Panc1 (cell line): Measurements from ENCODE around the gene ETV7. TPM values are rescaled to one million over a fixed set of nuclear protein-coding genes. Genes with fewer than 3 reads are reported as not detected.

Source experiments
- ATAC-seq: fragments of 200-7000 bp; cut with Tn5 transposase; 2 replicates; pipeline ENCODE4 v1.9.1; 2020; ENCODE audit warnings: mild to moderate bottlenecking, moderate library complexity
- BruUV-seq: library from RNA; stranded (reverse); fragments of 400-500 nt; replicated peaks from 2 replicates; lab custom pipeline; 2021; lab: Mats Ljungman, UMichigan
- CTCF ChIA-PET: fragments of 300-600 bp; sonication (Branson Sonifier 250); formaldehyde crosslinking; loops from one replicate; lab custom pipeline; 2022; ENCODE audit warnings: antibody characterized with exemption; lab: Charles Lee
- POLR2A ChIA-PET: fragments of 300-600 bp; sonication (Branson Sonifier 250); formaldehyde crosslinking; loops from one replicate; lab custom pipeline; 2022; ENCODE audit warnings: antibody characterized with exemption; lab: Charles Lee
- DNase-seq: peaks from one replicate; pipeline ENCODE4 v3.0.0-alpha.2; 2010; ENCODE audit warnings: low read depth, low spot score
- H3K27ac ChIP-seq: 2 replicates; pipeline ENCODE4 v1.5.1; 2011; ENCODE audit warnings: mild to moderate bottlenecking, low read length, inconsistent platforms
- H3K27me3 ChIP-seq: fragments of 200-500 bp; sonication (Bioruptor generic); 2 replicates; pipeline ENCODE4 v1.6.0; 2014; ENCODE audit warnings: low read length, inconsistent platforms; ENCODE audit not compliant: control insufficient read depth, insufficient read depth
- H3K36me3 ChIP-seq: fragments of 200-500 bp; sonication (Bioruptor generic); 2 replicates; pipeline ENCODE4 v1.5.1; 2014; ENCODE audit warnings: inconsistent platforms, mild to moderate bottlenecking, low read length, moderate library complexity; ENCODE audit not compliant: control insufficient read depth, insufficient read depth
- H3K4me1 ChIP-seq: 2 replicates; pipeline ENCODE4 v1.5.1; 2011; ENCODE audit warnings: inconsistent platforms, mild to moderate bottlenecking, low read length, moderate library complexity; ENCODE audit not compliant: control insufficient read depth, insufficient read depth
- H3K4me3 ChIP-seq, 2 experiments: 2 replicates each; pipeline ENCODE4 v1.5.1; 2011 to 2012; ENCODE audit warnings: low read depth in 2 of 2, low read length in 2 of 2, mild to moderate bottlenecking in 2 of 2, inconsistent platforms in 1 of 2, moderate library complexity in 1 of 2
- H3K9me3 ChIP-seq: fragments of 200-500 bp; sonication (Bioruptor generic); 2 replicates; pipeline ENCODE4 v1.5.1; 2014; ENCODE audit warnings: low read depth, mild to moderate bottlenecking, inconsistent platforms, low read length, moderate library complexity; ENCODE audit not compliant: control insufficient read depth, insufficient read depth
- CTCF ChIP-seq: fragments of 450-650 bp; IDR thresholded peaks from 2 replicates; pipeline ENCODE4 v1.5.1; 2017; ENCODE audit warnings: mild to moderate bottlenecking
- POLR2AphosphoS5 ChIP-seq: IDR thresholded peaks from 2 replicates; pipeline ENCODE4 v1.6.1; 2012; ENCODE audit warnings: mild to moderate bottlenecking, low read depth, low read length, moderate library complexity
- REST ChIP-seq, 2 experiments: IDR thresholded peaks; 2 replicates each; pipeline ENCODE4 v1.6.1; 2011 to 2012; ENCODE audit warnings: low read depth in 2 of 2, control low read depth in 1 of 2, low read length in 1 of 2, mild to moderate bottlenecking in 1 of 2, moderate library complexity in 1 of 2; ENCODE audit not compliant: insufficient read depth in 1 of 2
- SIN3A ChIP-seq: IDR thresholded peaks from 2 replicates; pipeline ENCODE4 v1.6.1; 2012; ENCODE audit warnings: low read depth, mild to moderate bottlenecking, low read length, moderate library complexity, borderline replicate concordance; ENCODE audit not compliant: insufficient read depth
- TCF7L2 ChIP-seq: IDR thresholded peaks from 2 replicates; pipeline ENCODE4 v1.6.1; 2011; ENCODE audit warnings: mild to moderate bottlenecking, low read depth, low read length, inconsistent platforms
- in situ Hi-C: cut with HindIII; loops from 2 replicates; pipeline ENCODE4 v1.10.0; 2016; ENCODE audit warnings: low sequenced_read_pairs, low pct_unique_long_range_greater_than_20kb
- intact Hi-C: fragments of 100-400 bp; cut with micrococcal nuclease; formaldehyde crosslinking; loops from one replicate; pipeline ENCODE4 v1.10.0; 2022; ENCODE audit not compliant: unreplicated experiment
- total RNA-seq: library from RNA; stranded (reverse); gene quantifications from one replicate; pipeline ENCODE4 v1.2.1, GENCODE V29; 2021; ENCODE audit not compliant: unreplicated experiment

The ETV7 gene
- total RNA-seq, 1 experiment from 2014 or later = 2.0 TPM

GRCh38 chr6:36327226-36327918, 60.1 kb downstream of the ETV7 start:
- in situ Hi-C loops = no loop called here
- Histone ChIP-seq H3K27ac (no peak overlapping the region), H3K4me3 (no peak overlapping the region), H3K36me3 (no peaks in the 10 kb centered on the region), H3K9me3 (no peaks in the 10 kb centered on the region), H3K4me1 (no peaks in the 10 kb centered on the region), H3K27me3 (peaks cover 3% of the 10 kb centered on the region; the same call in 1 of the 2 replicates)
- ATAC-seq (no peak), DNase-seq (no peak)
- no peak for TF ChIP-seq REST (IDR thresholded peaks at IDR 0.05; ENCODE audit: insufficient read depth in 1 of 2, low read depth in 2 of 2, low read length in 1 of 2)
- no peak for TF ChIP-seq CTCF
- no peak for TF ChIP-seq TCF7L2
- TF ChIP-seq POLR2AphosphoS5 = no peak
- TF ChIP-seq SIN3A = no peak
- BruUV-seq = no TSS peak
- intact Hi-C loops = no loop called here
- ChIA-PET CTCF (interaction anchor here (0.8 kb wide), 1 partner anchor 13 kb away, joined by 4 read pairs; no protein-coding TSS in a partner anchor), POLR2A (no interaction called here)

- Histone ChIP-seq H3K4me1 (no peaks in the 10 kb centered on the region), H3K36me3 (no peaks in the 10 kb centered on the region), H3K9me3 (no peaks in the 10 kb centered on the region), H3K4me3 (no peak overlapping the region), H3K27ac (no peak overlapping the region), H3K27me3 (peaks cover 3% of the 10 kb centered on the region; the same call in 1 of the 2 replicates)
- BruUV-seq = no TSS peak
- TF ChIP-seq SIN3A = no peak
- no peak for TF ChIP-seq TCF7L2
- TF ChIP-seq REST (IDR thresholded peaks at IDR 0.05; ENCODE audit: insufficient read depth in 1 of 2, low read depth in 2 of 2, low read length in 1 of 2) = no peak
- no peak for TF ChIP-seq POLR2AphosphoS5
- no peak for TF ChIP-seq CTCF
- CTCF ChIA-PET = no interaction called here
- DNase-seq = no peak
- POLR2A ChIA-PET = no interaction called here
- intact Hi-C loops = no loop called here
- in situ Hi-C loops = no loop called here
- no peak for ATAC-seq
These were observed 61.0 kb downstream of the ETV7 start for GRCh38 chr6:36326356-36326995.
